GM21360 (cell line): Measurements from ENCODE around the gene TSPAN33.

Source experiments
- ATAC-seq: cut with Tn5 transposase; IDR thresholded peaks from one replicate; pipeline ENCODE4 v1.9.1; 2021; ENCODE audit warnings: mild to moderate bottlenecking, moderate library complexity; ENCODE audit not compliant: unreplicated experiment

The TSPAN33 gene

DNA sequence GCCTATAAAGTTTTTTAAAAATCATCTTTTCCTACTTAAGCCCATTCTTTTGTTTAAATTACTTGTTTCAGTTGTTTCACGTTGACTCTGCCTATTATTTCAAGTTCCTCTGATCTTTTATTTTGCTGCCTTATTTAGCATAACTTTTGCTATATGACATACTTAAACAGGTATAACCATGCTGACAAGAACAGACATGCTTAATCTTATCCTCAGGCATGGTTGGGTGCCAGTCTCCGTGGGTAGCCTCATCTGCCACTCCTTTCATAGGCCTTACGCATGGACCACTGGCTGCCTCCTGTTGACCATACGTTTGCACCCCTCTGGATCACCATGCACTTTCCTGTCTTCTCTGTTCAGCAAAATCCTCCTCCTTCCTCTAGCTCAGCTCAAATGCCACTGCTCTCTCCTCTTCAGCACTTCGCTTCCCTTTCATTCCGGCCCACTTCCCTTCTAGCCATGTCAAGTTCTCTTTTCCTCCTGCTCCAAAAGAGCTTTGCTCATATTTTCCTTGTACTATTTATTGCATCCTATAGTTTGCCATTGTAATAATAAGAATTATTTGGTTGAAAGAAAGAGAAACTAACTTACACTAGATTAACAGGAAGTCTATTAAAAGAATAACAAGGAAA, 10.0 kb upstream of the TSPAN33 start:
- ATAC-seq, result no peak

DNA sequence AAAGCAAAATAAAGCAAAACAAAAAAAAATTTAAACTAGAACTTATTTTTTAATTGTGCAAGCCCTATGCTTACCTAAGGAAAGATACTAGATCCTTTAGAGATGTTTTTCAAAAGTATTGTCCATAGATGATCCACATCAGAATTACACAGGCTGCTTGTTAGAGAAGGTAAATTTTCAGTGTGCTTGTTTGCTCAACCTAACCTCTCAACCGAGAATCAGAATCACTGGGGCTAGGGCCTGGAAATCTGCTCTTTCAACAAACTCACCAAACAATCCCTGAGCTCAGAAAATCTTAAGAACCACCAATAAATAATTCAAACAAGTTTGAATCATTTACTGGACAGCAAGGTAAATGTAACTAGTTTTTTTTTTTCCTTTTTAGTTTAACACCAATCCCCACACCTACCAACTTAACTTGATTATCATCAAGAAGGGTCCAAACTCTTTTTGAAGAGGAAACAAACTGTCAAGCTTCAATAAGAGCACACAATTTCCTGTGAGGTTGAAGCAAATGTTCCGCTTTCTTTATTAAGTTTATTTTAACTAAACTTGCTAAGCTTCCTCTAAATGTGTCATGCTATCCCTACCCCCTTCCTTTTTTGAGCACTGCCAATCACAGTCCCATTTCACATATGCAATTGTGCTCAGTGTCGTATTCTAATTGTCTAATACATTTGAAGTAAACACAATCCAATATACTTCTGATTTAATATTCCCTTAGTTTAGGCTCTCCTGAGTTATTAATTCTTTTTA, 7.4 kb upstream of the TSPAN33 start:
- ATAC-seq, result peak; percentile 62

DNA sequence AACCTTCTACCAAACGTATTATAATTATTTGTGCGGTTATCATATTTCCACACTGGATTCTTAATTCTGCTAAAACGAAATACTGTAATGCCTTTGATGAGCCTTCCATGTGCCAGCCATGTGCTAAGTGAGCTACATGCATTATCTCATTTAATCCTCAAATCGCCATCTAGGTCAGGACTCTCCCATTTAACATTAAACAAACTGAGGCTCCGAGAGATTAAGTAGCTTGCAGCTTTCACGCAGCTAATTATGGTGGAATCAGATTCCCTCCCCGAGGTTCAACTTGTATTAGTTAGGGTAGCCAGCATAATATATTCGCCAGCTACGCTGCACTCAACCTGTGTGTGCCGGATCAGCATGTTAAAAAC, 798 bp upstream of the TSPAN33 start:
- no peak for ATAC-seq

DNA sequence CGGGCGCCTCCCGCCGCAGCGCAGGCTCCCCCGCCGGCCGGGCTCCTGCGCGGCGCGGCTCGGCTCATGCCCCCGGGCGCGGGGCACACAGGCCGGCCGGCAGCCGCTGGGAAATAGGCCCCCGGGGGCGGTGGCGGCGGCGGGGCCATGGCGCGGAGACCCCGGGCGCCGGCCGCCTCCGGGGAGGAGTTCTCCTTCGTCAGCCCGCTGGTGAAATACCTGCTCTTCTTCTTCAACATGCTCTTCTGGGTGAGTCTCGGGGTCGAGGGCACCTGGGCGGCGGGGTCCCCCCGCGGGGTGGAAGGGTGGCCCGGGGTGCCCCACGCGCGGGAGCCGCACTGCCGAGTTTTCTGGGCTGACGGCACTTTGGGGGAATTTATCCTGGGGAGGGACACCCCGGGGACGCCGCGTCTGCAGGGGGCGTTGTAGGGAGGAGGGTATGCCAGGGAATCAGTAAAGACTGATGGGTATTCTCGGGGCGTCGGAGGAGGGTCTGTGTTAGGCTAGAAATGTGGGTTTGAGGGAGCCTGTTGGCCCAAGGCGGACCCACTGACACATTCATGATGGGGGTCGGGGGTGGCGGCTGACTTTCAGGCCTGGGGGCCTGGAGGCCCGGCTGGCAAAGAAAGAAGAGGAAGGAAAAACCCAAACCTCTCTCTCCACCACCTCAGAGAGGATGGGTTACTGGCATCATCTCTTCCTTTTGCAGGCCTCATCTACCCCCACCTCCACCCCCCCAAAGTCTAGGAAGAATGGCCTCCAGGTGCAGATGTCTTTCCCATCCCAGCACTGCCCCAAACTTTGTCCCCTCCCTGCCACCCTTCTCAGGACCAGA, 544 bp downstream of the TSPAN33 start:
- peak; percentile 15 for ATAC-seq

DNA sequence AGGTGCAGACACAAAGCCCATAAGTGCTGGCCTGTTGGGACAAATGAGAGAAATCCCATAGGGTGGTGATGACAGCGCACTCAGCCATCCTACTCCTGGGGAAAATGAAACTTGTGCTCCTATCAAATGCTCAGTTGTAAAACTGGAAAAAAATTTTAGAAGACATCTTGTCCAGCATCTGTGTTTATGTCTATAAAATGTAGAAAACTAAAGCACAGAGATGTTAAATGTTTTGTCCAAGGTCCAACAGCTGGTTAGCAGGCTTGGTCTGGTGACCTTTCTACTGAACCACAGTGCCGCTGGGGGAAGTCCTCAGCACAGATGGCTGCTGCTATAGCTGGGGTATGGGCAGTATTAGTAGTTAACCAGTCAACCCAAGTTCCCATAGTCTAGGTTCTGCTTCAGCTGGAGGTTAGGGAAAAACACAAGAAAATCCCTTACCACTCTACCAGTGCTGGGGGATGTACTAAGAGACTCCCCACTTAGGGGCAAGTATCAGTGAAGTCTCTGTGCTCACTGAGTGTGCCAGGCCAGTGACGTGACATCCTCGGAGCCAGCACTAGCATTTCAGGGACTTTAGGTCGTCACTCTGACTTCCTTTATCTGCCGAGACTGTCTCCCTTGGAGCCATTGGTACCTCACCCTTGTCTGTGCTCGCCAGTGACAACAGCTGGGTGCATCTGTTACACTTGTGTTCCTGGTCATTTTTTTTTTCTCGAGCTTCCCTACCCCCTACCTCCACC, 1.9 kb downstream of the TSPAN33 start:
- ATAC-seq, result no peak

DNA sequence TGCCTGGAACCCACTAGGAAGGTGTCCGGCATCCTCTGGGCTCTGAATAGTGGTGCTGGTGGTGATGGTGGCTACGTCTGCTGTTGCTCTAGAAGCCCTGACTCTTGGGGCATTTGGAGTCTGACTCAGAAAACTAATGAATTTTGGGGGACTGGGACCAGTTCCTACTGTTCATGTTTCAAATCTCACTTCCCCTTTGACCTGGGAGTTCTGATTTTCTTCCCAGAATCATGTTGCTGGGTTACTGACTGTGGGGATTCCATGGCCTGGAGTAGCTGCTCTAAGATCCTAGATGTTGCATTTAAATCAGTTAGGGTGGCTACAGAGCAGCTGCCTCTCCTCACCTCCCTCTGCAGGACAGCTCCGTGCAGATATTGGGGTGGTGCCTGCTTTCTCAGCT, 3.2 kb downstream of the TSPAN33 start:
- ATAC-seq, result no peak

DNA sequence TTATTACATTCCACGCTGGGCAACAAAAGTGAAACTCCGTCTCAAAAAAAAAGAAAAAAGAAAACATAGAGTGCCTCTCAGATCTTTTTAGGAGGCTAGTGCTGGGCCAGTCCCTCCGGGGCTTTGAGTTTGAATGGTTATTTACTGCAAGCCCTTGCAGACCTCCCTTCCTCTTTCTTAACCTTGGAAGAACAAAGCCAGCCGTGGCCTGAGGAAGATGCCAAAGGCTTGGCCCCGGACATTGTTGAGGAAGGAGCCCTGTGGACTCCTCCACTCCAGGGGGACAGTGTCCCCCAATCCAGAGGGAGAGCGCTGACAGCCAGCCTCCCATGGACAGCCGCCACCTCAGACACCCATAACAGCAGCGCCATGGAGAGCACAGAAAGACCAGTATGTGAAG, 5.0 kb downstream of the TSPAN33 start:
- no peak for ATAC-seq

DNA sequence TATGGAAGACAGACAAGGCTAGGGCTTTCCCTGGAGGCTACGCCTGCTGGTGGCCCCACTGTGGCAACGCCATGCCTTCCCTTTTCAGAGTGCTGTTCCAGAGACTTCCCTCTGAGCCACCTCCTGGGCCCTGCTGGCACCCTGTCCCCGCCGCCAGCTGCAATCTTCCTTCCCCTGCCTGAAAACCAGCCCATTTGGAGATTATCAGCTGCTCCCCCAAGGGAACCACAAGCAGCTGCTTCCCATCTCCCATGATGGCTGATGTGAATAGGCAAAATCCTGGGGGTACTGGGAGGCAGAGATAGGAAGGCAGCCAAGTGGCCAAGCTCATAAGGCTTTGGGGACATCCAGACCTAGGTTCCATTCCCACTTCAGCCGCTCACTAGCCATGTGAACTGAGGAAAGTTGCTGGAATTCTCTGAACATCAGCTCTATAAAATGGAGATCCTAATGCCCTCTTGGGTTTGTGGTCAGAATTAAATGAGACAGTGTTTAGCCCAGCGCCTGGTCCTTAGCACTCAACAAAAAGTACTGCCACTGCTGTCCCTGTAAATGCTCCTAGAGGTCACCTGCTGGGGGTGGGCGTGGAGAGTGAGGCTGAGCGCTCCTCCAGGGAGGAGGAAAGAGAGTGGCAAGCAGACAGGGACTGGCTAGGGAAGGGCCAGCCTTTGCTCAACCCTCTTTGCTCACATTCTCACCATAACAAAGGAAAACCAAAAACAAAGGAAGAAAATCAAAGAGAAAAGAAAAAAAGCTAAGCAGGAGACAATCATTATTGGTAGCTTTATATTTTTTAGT, 5.9 kb downstream of the TSPAN33 start:
- no peak for ATAC-seq

DNA sequence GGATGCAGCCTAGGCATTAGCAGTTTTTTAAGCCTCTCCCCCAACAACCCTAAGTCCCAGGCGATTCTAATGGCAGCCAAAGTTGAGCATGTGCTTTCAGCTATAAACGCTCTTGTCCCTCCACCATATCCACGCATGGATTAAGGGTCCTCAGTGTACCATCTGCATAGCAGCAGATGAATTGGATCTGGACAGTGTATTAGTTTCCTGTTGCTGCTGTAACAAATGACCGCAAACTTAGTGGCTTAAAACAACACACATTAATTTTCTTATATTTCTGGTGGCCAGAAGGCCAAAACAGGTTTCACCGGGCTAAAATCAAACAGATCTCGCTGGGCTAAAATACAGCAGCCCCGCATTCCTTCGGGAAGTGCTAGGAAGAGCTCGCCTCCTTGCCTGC, 13.1 kb downstream of the TSPAN33 start:
- no peak for ATAC-seq

DNA sequence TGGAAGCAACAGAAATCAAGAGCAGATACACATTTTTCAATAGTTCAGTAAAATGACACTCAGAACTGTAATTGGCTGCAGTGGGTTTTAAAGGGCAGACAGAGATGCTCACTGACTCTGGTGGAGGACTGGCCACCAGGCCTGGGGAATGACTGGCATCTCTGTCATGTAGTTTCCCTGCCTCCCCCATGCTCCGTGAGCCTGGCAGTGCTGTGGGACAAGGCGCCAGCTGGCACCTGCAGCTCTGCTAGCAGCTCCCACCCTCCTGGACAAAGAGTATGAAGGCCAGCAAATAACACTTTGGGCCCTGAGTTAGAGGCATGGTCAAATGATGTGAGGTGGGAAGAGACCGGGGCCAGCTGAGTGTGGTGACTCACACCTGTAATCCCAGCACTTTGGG, 15.0 kb downstream of the TSPAN33 start:
- no peak for ATAC-seq

DNA sequence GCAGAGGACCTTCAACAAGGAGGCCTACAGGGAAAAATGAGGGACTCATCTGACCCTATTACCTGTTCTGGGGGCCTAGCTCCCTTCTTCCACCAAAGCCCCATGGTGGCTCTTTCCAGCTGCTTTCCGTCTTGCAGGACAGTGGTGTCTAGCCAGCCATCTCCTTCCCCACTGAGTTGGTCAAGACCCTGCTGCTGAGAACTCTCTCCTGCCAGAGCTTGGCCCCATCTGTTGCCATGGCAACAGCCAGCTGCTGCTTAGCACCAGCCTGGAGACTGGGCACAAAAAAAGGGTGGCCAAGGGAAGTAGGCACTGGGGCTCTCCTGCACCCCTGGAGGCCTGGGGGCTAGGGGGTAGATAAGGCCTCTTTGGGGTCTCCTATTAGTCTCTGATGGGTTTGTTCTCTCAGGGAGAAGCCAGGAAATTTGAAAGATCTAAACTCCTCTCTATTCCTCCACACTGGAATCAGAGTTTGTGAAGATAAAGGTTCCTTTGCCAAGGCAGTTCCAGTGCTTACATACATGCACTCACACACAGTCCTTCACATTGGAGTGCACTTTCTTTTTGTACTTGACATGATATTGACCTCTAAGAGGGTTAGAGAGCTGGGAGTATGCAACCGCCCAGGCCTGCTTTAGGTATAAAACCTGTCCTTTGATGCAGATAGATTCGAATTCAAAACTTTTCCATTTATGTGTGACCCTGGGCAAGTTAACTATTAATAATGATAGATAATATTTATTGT, 15.8 kb downstream of the TSPAN33 start:
- ATAC-seq, result no peak

DNA sequence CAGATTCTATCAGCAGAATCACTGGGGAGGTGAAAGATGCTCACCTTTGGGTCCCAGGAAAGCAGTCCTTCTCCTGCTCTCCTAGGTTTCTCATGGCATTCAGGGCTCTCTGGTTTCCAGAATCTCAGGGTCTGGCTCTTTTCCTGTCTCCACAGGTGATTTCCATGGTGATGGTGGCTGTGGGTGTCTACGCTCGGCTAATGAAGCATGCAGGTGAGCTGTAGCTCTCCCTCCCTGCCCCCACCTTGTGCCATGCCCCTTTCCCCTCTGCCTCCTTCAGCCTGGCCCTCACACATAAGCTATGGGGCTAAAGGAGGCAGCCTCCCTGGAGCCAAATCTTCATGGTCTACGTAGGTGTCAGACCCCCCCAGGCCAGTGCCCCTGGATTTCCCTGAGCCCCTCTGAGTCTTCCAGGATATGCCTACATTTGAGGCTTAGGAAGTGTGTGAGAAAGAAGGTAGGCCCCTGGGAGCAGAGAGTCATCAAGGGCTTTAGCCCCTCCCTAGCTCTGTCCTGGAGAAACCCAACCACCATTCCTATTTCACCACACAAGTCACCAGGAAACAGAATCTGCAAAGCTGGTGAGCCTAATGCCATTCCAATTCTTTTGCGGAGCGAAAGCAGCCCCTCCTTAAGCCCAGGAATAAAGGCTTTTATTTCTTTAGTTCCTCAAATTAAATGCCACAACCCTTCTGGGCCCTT, 17.2 kb downstream of the TSPAN33 start:
- ATAC-seq, result no peak

DNA sequence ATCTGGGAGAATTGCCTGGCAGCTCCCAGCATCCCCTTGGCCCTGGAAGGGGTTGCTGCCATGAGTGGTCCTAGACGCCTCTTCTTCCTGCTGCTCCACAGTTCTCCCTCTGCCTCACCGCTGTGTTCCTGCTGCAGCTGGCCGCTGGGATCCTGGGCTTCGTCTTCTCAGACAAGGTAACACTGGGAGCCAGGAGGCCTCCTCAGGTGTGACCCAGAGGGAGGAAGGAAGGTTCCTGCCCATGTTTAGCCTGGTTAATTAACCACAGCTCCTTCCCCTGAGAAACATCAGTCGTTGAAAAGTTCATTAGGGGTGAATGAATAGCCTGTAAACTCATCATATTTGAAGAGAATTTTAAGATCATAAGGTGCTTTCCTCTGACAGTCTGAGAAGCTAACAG, 18.2 kb downstream of the TSPAN33 start:
- ATAC-seq, result no peak

DNA sequence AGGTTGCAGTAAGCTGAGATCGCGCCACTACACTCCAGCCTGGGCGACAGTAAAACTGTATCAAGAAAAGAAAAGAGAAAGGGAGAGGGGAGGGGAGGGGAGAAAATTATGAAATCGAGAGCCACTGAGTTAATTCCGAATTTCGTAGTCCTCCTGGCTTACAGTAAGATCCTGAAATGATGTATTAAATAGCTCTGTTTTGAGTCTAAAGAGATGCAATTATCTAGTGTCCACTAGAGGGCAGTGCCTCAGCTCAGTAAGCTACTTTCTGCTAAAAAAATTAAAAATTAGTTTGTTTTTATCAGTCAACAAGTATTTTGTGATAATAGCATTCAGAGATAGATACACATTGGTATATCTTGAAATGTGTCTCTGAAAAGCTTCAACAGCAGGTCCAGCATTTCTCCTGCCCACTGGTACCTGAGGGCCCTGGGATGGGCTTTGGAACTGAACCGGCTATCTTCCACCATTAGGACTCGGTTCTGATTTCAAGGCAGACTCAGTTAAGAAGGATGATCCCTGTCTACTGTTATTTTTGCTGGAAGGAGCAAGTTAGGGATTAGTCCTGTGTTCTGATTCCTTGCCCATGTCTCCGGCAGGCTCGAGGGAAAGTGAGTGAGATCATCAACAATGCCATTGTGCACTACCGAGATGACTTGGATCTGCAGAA, 19.5 kb downstream of the TSPAN33 start:
- ATAC-seq, result no peak

DNA sequence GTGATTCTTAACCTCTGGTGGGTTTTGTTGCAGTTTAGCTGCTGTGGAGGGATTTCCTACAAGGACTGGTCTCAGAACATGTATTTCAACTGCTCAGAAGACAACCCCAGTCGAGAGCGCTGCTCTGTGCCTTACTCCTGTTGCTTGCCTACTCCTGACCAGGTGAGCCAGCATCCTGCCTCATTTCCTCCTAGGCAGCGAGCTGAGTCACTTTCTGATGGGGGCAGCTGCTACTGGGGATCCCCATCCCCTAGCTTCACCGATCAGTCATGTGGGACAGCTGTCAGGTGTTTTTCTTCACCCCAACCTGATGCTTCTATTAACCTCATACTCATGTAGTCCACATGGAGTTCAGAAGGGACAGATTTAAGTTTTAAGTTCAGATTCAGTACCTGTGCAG, 22.2 kb downstream of the TSPAN33 start:
- no peak for ATAC-seq

DNA sequence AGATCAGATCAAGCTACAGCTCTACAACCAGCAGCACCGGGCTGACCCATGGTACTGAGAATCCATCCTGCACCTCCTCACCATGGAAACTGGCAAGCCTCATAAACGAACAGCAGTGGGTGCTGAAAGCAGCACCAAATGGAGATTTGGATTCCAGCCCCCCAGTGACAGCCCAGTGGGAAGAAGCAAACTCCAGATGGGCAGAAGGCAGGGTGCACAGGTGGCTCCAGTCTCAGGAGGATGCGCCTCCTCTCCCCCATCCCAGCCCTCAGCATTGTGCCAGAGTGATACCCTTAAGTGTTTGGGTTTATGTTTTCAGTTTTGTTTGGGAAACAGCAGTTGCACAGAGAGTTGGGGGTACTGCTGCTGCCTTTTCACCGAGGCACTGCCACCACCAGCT, 23.3 kb downstream of the TSPAN33 start:
- ATAC-seq, result no peak

DNA sequence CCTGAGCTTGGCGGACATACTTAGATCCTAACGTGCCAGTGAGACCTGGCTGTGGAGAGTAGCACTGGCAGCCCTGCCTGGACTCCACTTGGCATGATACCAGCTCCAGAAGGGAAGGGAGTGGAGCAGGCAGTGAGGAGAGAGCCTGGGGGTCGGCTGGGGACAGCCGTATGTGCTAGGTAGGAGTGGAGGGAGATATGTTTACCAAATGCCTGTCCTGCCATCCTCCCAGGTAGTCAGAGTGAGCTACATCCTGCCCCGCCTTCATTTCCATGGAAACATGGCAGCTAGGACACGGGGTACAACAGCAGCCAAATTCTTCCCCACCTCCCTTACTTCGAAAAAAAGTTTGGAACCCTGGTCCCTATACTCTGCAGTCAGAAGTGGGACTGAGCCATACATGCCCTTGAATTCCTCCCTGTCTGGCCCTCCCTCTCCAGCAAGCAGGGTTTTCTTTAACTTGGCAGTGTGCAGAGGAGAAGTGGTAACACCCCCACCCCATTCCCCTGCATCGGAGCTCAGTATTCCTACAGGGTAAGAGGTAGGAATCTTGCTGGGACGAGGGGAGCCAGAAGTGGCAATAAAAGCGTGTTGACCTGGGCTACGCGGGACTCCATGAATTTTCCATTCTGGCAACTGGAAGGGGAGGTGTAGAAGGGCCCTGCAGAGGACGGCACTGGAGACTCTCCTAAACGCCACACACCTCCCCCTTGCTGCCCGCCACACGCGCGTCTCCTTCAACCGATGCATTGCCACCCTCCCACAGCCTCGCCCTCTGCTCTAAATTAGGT, 23.9 kb downstream of the TSPAN33 start:
- ATAC-seq, result no peak

DNA sequence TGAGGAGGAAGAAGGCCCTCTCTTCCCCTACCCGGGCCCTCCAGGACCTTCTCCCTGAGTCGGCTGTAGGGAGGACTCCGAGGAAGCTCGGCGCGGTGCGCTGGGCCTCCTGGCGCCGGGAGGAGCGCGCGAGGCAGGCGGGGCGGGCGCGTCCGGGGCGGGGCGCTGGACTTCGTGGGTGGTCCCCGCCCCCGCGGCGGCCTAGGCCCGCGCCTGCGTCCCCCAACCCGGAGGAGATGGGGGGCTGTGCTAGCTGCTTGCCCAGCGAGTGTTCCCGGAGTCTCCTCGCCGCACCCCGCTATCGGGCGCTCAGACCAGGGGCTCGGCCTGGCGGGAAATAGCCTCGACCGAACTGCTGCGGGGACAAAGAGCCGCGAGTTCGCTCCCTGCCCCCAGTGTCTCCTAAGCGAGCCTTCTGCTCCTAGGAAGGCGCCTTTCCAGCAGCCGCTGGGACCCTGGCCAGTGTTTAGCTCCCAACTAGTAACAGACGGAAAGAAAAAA, 24.7 kb downstream of the TSPAN33 start:
- peak; percentile 42 for ATAC-seq
